ENCODE measurements around the gene PARP12.

Gene PARP12

GRCh38 chr7:140018125-140019043 is 44.4 kb downstream of the PARP12 start:
- Histone ChIP-seq H3K36me3 (ENCODE audit: control insufficient read depth, insufficient read depth, low read length) (no peaks in the 10 kb centered on the region), H3K27me3 (ENCODE audit: control insufficient read depth, insufficient read depth, low read length) (no peaks in the 10 kb centered on the region), H3K9me3 (ENCODE audit: control insufficient read depth, insufficient read depth, low read length) (no peaks in the 10 kb centered on the region), H3K9ac (ENCODE audit: low read depth, low read length) (no peak overlapping the region), H3K4me1 (ENCODE audit: control insufficient read depth, insufficient read depth, low read length) (no peaks in the 10 kb centered on the region), H3K4me3 (ENCODE audit: low read depth, low read length) (no peak overlapping the region)

GRCh38 chr7:140017543-140017942 is 45.2 kb downstream of the PARP12 start:
- no peak overlapping the region for H3K4me3 ChIP-seq (ENCODE audit: low read depth, low read length)
- no peak overlapping the region for H3K9ac ChIP-seq (ENCODE audit: low read depth, low read length)
- H3K9me3 ChIP-seq (ENCODE audit: control insufficient read depth, insufficient read depth, low read length), result no peaks in the 10 kb centered on the region
- no peaks in the 10 kb centered on the region for H3K36me3 ChIP-seq (ENCODE audit: control insufficient read depth, insufficient read depth, low read length)
- no peaks in the 10 kb centered on the region for H3K27me3 ChIP-seq (ENCODE audit: control insufficient read depth, insufficient read depth, low read length)
- H3K4me1 ChIP-seq (ENCODE audit: control insufficient read depth, insufficient read depth, low read length), result no peaks in the 10 kb centered on the region

GRCh38 chr7:140017034-140017433 is 45.7 kb downstream of the PARP12 start:
- Histone ChIP-seq H3K4me1 (ENCODE audit: control insufficient read depth, insufficient read depth, low read length) (no peaks in the 10 kb centered on the region), H3K36me3 (ENCODE audit: control insufficient read depth, insufficient read depth, low read length) (no peaks in the 10 kb centered on the region), H3K9me3 (ENCODE audit: control insufficient read depth, insufficient read depth, low read length) (no peaks in the 10 kb centered on the region), H3K4me3 (ENCODE audit: low read depth, low read length) (no peak overlapping the region), H3K27me3 (ENCODE audit: control insufficient read depth, insufficient read depth, low read length) (no peaks in the 10 kb centered on the region), H3K9ac (ENCODE audit: low read depth, low read length) (no peak overlapping the region)

GRCh38 chr7:140016540-140016939 is 46.2 kb downstream of the PARP12 start:
- Histone ChIP-seq H3K4me1 (ENCODE audit: control insufficient read depth, insufficient read depth, low read length) (no peaks in the 10 kb centered on the region), H3K4me3 (ENCODE audit: low read depth, low read length) (no peak overlapping the region), H3K9me3 (ENCODE audit: control insufficient read depth, insufficient read depth, low read length) (no peaks in the 10 kb centered on the region), H3K27me3 (ENCODE audit: control insufficient read depth, insufficient read depth, low read length) (no peaks in the 10 kb centered on the region), H3K9ac (ENCODE audit: low read depth, low read length) (no peak overlapping the region), H3K36me3 (ENCODE audit: control insufficient read depth, insufficient read depth, low read length) (no peaks in the 10 kb centered on the region)

GRCh38 chr7:140015471-140015970 is 47.2 kb downstream of the PARP12 start:
- H3K36me3 ChIP-seq (ENCODE audit: control insufficient read depth, insufficient read depth, low read length), result no peaks in the 10 kb centered on the region
- no peaks in the 10 kb centered on the region for H3K4me1 ChIP-seq (ENCODE audit: control insufficient read depth, insufficient read depth, low read length)
- H3K4me3 ChIP-seq (ENCODE audit: low read depth, low read length), result no peak overlapping the region
- no peaks in the 10 kb centered on the region for H3K27me3 ChIP-seq (ENCODE audit: control insufficient read depth, insufficient read depth, low read length)
- H3K9me3 ChIP-seq (ENCODE audit: control insufficient read depth, insufficient read depth, low read length), result no peaks in the 10 kb centered on the region
- no peak overlapping the region for H3K9ac ChIP-seq (ENCODE audit: low read depth, low read length)

- Histone ChIP-seq H3K9me3 (ENCODE audit: control insufficient read depth, insufficient read depth, low read length) (no peaks in the 10 kb centered on the region), H3K27me3 (ENCODE audit: control insufficient read depth, insufficient read depth, low read length) (no peaks in the 10 kb centered on the region), H3K4me3 (ENCODE audit: low read depth, low read length) (no peak overlapping the region), H3K4me1 (ENCODE audit: control insufficient read depth, insufficient read depth, low read length) (no peaks in the 10 kb centered on the region), H3K36me3 (ENCODE audit: control insufficient read depth, insufficient read depth, low read length) (no peaks in the 10 kb centered on the region), H3K9ac (ENCODE audit: low read depth, low read length) (no peak overlapping the region)
Measured at GRCh38 chr7:140014123-140014522, 48.6 kb downstream of the PARP12 start.

GRCh38 chr7:140013676-140014075 is 49.1 kb downstream of the PARP12 start:
- Histone ChIP-seq H3K27me3 (ENCODE audit: control insufficient read depth, insufficient read depth, low read length) (no peaks in the 10 kb centered on the region), H3K4me3 (ENCODE audit: low read depth, low read length) (no peak overlapping the region), H3K9ac (ENCODE audit: low read depth, low read length) (no peak overlapping the region), H3K36me3 (ENCODE audit: control insufficient read depth, insufficient read depth, low read length) (no peaks in the 10 kb centered on the region), H3K4me1 (ENCODE audit: control insufficient read depth, insufficient read depth, low read length) (no peaks in the 10 kb centered on the region), H3K9me3 (ENCODE audit: control insufficient read depth, insufficient read depth, low read length) (no peaks in the 10 kb centered on the region)

GRCh38 chr7:140010194-140010895 is 52.4 kb downstream of the PARP12 start:
- no peaks in the 10 kb centered on the region for H3K4me1 ChIP-seq (ENCODE audit: control insufficient read depth, insufficient read depth, low read length)
- no peaks in the 10 kb centered on the region for H3K27me3 ChIP-seq (ENCODE audit: control insufficient read depth, insufficient read depth, low read length)
- H3K9me3 ChIP-seq (ENCODE audit: control insufficient read depth, insufficient read depth, low read length), result no peaks in the 10 kb centered on the region
- H3K9ac ChIP-seq (ENCODE audit: low read depth, low read length), result no peak overlapping the region
- no peak overlapping the region for H3K4me3 ChIP-seq (ENCODE audit: low read depth, low read length)
- no peaks in the 10 kb centered on the region for H3K36me3 ChIP-seq (ENCODE audit: control insufficient read depth, insufficient read depth, low read length)

GRCh38 chr7:140009735-140010134 is 53.0 kb downstream of the PARP12 start:
- Histone ChIP-seq H3K27me3 (ENCODE audit: control insufficient read depth, insufficient read depth, low read length) (no peaks in the 10 kb centered on the region), H3K4me3 (ENCODE audit: low read depth, low read length) (no peak overlapping the region), H3K36me3 (ENCODE audit: control insufficient read depth, insufficient read depth, low read length) (no peaks in the 10 kb centered on the region)

GRCh38 chr7:140008755-140009610 is 53.8 kb downstream of the PARP12 start:
- H3K27me3 ChIP-seq (ENCODE audit: control insufficient read depth, insufficient read depth, low read length), result no peaks in the 10 kb centered on the region
- H3K9ac ChIP-seq (ENCODE audit: low read depth, low read length), result no peak overlapping the region
- H3K4me3 ChIP-seq (ENCODE audit: low read depth, low read length), result no peak overlapping the region
- H3K36me3 ChIP-seq (ENCODE audit: control insufficient read depth, insufficient read depth, low read length), result no peaks in the 10 kb centered on the region
- no peaks in the 10 kb centered on the region for H3K9me3 ChIP-seq (ENCODE audit: control insufficient read depth, insufficient read depth, low read length)
- no peaks in the 10 kb centered on the region for H3K4me1 ChIP-seq (ENCODE audit: control insufficient read depth, insufficient read depth, low read length)

More at GRCh38 chr7:140009735-140010134, 53.0 kb downstream of the PARP12 start:
- Histone ChIP-seq H3K9ac (ENCODE audit: low read depth, low read length) (no peak overlapping the region), H3K4me1 (ENCODE audit: control insufficient read depth, insufficient read depth, low read length) (no peaks in the 10 kb centered on the region), H3K9me3 (ENCODE audit: control insufficient read depth, insufficient read depth, low read length) (no peaks in the 10 kb centered on the region)

- no peaks in the 10 kb centered on the region for H3K36me3 ChIP-seq (ENCODE audit: control insufficient read depth, insufficient read depth, low read length)
- H3K4me1 ChIP-seq (ENCODE audit: control insufficient read depth, insufficient read depth, low read length), result no peaks in the 10 kb centered on the region
- H3K4me3 ChIP-seq (ENCODE audit: low read depth, low read length), result no peak overlapping the region
- no peaks in the 10 kb centered on the region for H3K27me3 ChIP-seq (ENCODE audit: control insufficient read depth, insufficient read depth, low read length)
- H3K9me3 ChIP-seq (ENCODE audit: control insufficient read depth, insufficient read depth, low read length), result no peaks in the 10 kb centered on the region
- no peak overlapping the region for H3K9ac ChIP-seq (ENCODE audit: low read depth, low read length)
Measured at GRCh38 chr7:140007051-140007690, 55.6 kb downstream of the PARP12 start.

Data from iPS-15b (cell line).